Activated CD4-positive, alpha-beta T cell treated with anti-CD3 and anti-CD28 coated beads, Interleukin-2, amount 50 U/mL, for 4 hours (primary cell): ENCODE measurements around the gene RASSF7.

ENCODE experiments used
- DNase-seq, 2 experiments: peaks; one replicate each; pipeline ENCODE4 v3.0.0-alpha.2; 2020

RASSF7 gene

DNA sequence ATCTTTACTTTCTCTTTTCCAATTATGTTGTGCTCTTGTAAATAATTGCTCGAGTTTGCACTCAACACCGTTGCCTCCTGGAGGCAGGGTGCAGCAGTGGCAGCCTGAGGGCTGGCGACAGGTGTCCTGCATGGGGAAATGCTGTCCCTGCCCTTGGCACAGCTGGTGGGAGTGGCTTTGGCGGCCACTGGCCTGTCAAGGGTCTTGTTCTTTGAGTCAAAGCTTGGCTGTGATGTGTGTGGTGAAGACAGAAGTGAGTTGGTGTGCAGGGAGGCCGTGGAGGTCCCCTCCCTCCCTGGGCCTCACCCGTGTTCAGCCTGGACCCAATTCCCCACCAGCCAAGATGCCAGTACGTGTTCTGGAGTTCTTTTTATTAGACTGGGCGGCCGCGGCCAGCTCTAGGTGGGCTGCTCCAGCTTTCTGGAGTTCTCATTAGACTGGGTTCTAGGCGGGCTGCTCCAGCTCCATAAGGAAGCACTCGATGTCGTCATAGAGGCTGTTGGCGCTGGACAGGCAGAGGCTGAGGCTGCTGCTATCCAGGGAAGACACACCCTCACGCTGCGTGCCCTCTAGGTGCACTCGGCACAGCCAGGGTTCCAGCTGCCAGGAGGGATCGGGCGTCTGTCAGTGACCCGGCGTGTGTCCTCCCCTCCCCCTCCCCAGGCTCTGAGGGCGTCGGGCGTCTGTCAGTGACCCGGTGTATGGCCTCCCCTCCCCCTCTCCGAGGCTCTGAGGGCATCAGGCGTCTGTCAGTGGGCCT lies 51.6 kb downstream of the RASSF7 start:
- no peak for DNase-seq

DNA sequence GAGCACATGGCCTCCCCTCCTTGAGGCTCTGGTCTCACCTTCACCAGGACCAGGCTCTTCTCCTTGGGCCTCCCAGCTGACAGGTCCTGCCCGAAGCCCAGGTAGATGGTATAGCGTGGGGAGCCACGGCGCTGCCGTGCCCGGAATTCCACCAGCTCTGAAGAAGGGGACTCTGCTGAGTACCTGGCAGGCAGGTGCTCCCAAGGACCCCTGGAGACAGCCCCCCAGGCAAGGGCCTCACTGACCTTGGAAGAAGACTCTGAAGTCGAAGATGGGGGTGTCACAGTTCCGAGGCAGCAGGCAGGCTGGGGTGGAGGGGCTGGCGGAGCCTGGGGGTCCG lies 52.2 kb downstream of the RASSF7 start:
- no peak for DNase-seq

DNA sequence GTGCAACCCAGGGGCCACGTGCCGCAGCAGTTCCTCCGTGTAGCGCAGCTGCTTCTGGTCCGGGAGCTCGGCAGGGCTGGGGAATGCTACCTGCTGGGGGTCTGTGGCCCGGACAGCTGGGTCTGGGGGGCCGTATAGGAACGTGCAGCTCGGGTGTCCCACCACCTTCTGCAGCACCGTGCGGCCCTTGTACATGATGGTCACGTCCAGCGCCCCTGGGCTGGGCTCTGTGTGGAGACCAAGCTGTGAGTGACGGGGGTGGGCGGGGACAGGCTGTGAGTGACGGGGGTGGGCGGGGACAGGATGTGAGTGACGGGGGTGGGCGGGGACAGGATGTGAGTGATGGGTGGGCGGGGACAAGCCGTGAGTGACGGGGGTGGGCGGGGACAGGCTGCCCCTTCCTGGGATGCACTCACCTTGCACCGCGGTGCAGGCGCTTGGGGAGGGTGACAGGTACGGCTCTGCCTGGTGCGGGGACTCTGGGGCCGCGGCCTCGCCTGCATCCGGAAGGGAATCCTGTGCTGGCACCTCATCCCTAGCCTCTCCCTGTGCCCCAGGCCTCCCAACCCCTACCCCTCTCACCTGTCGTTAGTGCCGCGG lies 52.7 kb downstream of the RASSF7 start:
- peak; percentile 81 to 85 for DNase-seq
